Suprapubic skin (tissue), 4 donors: ENCODE data around the gene LDLR.

ENCODE experiments used
- EP300 ChIP-seq: sonication (generic); formaldehyde crosslinking; IDR thresholded peaks from one replicate; pipeline ENCODE4 v1.6.1; 2017; ENCODE audit warnings: antibody characterized with exemption
- POLR2A ChIP-seq, 2 donors: fragments of 450-650 bp; IDR thresholded peaks; one replicate each; pipeline ENCODE4 v1.6.1; 2017; ENCODE audit warnings: antibody characterized with exemption in 2 of 2, mild to moderate bottlenecking in 2 of 2, moderate library complexity in 2 of 2
- POLR2AphosphoS5 ChIP-seq, 3 donors: sonication (generic); formaldehyde crosslinking; IDR thresholded peaks; one replicate each; pipeline ENCODE4 v1.6.1; 2017; ENCODE audit warnings: antibody characterized with exemption in 3 of 3
- TF ChIP-seq, protein P1 (sequence below), 2 donors: fragments of 200-600 bp in 1 of 2; fragments of 450-650 bp in 1 of 2; sonication (generic) in 1 of 2; IDR thresholded peaks; one replicate each; pipeline ENCODE4 v1.5.1; 2016 to 2019; ENCODE audit warnings: antibody characterized with exemption in 2 of 2, mild to moderate bottlenecking in 1 of 2, moderate library complexity in 1 of 2

DNA sequence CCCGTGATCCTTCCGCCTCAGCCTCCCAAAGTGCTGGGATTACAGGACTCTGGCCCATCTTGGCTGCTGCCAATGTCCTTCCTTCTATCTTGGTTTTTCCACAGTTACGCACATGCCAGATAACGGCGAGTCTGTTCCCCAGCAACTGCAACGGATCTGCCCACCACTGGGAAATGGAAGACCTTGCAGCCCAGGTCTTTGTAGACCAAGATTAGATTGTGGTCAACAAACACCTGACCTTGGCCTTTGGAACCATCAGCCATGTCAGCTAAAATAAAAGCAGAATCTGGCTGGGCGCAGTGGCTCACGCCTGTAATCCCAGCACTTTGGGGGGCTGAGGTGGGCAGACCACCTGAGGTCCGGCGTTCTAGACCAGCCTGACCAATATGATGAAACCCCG, 10.4 kb upstream of the LDLR start:
- TF ChIP-seq, protein P1, sequence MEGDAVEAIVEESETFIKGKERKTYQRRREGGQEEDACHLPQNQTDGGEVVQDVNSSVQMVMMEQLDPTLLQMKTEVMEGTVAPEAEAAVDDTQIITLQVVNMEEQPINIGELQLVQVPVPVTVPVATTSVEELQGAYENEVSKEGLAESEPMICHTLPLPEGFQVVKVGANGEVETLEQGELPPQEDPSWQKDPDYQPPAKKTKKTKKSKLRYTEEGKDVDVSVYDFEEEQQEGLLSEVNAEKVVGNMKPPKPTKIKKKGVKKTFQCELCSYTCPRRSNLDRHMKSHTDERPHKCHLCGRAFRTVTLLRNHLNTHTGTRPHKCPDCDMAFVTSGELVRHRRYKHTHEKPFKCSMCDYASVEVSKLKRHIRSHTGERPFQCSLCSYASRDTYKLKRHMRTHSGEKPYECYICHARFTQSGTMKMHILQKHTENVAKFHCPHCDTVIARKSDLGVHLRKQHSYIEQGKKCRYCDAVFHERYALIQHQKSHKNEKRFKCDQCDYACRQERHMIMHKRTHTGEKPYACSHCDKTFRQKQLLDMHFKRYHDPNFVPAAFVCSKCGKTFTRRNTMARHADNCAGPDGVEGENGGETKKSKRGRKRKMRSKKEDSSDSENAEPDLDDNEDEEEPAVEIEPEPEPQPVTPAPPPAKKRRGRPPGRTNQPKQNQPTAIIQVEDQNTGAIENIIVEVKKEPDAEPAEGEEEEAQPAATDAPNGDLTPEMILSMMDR (IDR thresholded peaks at IDR 0.05): no peak
- no peak for TF ChIP-seq POLR2A (IDR thresholded peaks at IDR 0.05)
- no peak for TF ChIP-seq EP300
- TF ChIP-seq POLR2AphosphoS5 (IDR thresholded peaks at IDR 0.05): no peak
